HCT116 (cell line): ENCODE data around the gene WDR70.

Experiments
- EGR1 ChIP-seq: IDR thresholded peaks from 2 replicates; pipeline ENCODE4 v1.6.1; 2012; ENCODE audit warnings: low read depth
- EZH2 ChIP-seq: fragments of 200-600 bp; sonication (generic); IDR thresholded peaks from 2 replicates; pipeline ENCODE4 v1.6.1; 2017; ENCODE audit warnings: antibody characterized with exemption, mixed run types
- EZH2phosphoT487 ChIP-seq: fragments of 200-600 bp; IDR thresholded peaks from 2 replicates; pipeline ENCODE4 v1.6.1; 2018; ENCODE audit warnings: antibody characterized with exemption, borderline replicate concordance
- MAX ChIP-seq: IDR thresholded peaks from 2 replicates; pipeline ENCODE4 v1.6.1; 2012
- POLR2A ChIP-seq: IDR thresholded peaks from 2 replicates; pipeline ENCODE4 v1.7.0; 2011; ENCODE audit warnings: borderline replicate concordance; ENCODE audit not compliant: insufficient read depth, insufficient read length; ENCODE audit errors: extremely low read depth
- POLR2AphosphoS5 ChIP-seq: IDR thresholded peaks from 2 replicates; pipeline ENCODE4 v1.6.1; 2011; ENCODE audit warnings: mild to moderate bottlenecking, low read depth, low read length, moderate library complexity
- TCF7L2 ChIP-seq: IDR thresholded peaks from 2 replicates; pipeline ENCODE4 v1.7.0; 2011; ENCODE audit warnings: borderline replicate concordance, inconsistent platforms; ENCODE audit not compliant: insufficient read depth, insufficient read length; ENCODE audit errors: extremely low read depth
- YY1 ChIP-seq: IDR thresholded peaks from 2 replicates; pipeline ENCODE4 v1.6.1; 2011; ENCODE audit warnings: low read length, low read depth, moderate library complexity, mild to moderate bottlenecking; ENCODE audit not compliant: insufficient replicate concordance; ENCODE audit errors: extremely low read depth
- ZNF274 ChIP-seq: fragments of 200-500 bp; sonication (Bioruptor generic); IDR thresholded peaks from 2 replicates; pipeline ENCODE4 v1.6.1; 2014; ENCODE audit warnings: mild to moderate bottlenecking, low read depth, low read length, inconsistent platforms
- TF ChIP-seq, protein P1 (sequence below), 3 experiments: fragments of 200-600 bp in 1 of 3; sonication (generic) in 1 of 3; IDR thresholded peaks in 2 of 3; conservative IDR thresholded peaks in 1 of 3; 2 replicates each; pipeline ENCODE4 v1.5.1; 2012 to 2017; ENCODE audit warnings: low read depth in 2 of 3, low read length in 2 of 3, antibody characterized with exemption in 1 of 3, borderline replicate concordance in 1 of 3, control low read depth in 1 of 3, mild to moderate bottlenecking in 1 of 3, mixed read lengths in 1 of 3, mixed run types in 1 of 3, moderate library complexity in 1 of 3; ENCODE audit not compliant: insufficient read depth in 1 of 3
- TF ChIP-seq, protein P2 (sequence below): IDR thresholded peaks from 2 replicates; pipeline ENCODE4 v1.6.1; 2012
- TF ChIP-seq, protein P3 (sequence below): IDR thresholded peaks from 2 replicates; pipeline ENCODE4 v1.6.1; 2012; ENCODE audit warnings: low read depth

DNA sequence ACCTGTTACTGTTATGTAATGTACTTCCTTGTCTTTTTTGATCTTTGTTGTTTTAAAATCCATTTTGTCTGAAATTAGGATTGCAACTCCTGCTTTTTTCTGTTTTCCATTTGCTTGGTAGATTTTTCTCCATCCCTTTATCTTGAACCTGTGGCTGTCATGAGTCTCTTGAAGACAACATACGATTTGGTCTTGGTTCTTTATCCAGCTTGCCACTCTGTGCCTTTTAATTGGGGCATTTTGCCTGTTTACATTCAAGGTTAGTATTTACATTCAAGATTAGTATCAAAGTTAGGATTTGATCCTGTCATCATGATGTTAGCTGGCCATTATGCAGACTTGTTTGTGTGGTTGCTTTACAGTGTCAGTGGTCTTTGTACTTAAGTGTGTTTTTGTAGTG is 304.0 kb downstream of the WDR70 start:
- TF ChIP-seq POLR2A (no peak), EZH2 (no peak), POLR2AphosphoS5 (no peak), EZH2phosphoT487 (no peak), MAX (no peak), YY1 (no peak), EGR1 (no peak), ZNF274 (no peak), TCF7L2 (no peak)
- TF ChIP-seq, protein P1, sequence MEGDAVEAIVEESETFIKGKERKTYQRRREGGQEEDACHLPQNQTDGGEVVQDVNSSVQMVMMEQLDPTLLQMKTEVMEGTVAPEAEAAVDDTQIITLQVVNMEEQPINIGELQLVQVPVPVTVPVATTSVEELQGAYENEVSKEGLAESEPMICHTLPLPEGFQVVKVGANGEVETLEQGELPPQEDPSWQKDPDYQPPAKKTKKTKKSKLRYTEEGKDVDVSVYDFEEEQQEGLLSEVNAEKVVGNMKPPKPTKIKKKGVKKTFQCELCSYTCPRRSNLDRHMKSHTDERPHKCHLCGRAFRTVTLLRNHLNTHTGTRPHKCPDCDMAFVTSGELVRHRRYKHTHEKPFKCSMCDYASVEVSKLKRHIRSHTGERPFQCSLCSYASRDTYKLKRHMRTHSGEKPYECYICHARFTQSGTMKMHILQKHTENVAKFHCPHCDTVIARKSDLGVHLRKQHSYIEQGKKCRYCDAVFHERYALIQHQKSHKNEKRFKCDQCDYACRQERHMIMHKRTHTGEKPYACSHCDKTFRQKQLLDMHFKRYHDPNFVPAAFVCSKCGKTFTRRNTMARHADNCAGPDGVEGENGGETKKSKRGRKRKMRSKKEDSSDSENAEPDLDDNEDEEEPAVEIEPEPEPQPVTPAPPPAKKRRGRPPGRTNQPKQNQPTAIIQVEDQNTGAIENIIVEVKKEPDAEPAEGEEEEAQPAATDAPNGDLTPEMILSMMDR (IDR thresholded peaks at IDR 0.05 in 2 of 3, conservative IDR thresholded peaks at IDR 0.05 in 1 of 3; ENCODE audit: borderline replicate concordance in 1 of 3, insufficient read depth in 1 of 3, low read depth in 2 of 3, low read length in 2 of 3) = no peak
- TF ChIP-seq, protein P2, sequence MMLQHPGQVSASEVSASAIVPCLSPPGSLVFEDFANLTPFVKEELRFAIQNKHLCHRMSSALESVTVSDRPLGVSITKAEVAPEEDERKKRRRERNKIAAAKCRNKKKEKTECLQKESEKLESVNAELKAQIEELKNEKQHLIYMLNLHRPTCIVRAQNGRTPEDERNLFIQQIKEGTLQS = no peak
- TF ChIP-seq, protein P3, sequence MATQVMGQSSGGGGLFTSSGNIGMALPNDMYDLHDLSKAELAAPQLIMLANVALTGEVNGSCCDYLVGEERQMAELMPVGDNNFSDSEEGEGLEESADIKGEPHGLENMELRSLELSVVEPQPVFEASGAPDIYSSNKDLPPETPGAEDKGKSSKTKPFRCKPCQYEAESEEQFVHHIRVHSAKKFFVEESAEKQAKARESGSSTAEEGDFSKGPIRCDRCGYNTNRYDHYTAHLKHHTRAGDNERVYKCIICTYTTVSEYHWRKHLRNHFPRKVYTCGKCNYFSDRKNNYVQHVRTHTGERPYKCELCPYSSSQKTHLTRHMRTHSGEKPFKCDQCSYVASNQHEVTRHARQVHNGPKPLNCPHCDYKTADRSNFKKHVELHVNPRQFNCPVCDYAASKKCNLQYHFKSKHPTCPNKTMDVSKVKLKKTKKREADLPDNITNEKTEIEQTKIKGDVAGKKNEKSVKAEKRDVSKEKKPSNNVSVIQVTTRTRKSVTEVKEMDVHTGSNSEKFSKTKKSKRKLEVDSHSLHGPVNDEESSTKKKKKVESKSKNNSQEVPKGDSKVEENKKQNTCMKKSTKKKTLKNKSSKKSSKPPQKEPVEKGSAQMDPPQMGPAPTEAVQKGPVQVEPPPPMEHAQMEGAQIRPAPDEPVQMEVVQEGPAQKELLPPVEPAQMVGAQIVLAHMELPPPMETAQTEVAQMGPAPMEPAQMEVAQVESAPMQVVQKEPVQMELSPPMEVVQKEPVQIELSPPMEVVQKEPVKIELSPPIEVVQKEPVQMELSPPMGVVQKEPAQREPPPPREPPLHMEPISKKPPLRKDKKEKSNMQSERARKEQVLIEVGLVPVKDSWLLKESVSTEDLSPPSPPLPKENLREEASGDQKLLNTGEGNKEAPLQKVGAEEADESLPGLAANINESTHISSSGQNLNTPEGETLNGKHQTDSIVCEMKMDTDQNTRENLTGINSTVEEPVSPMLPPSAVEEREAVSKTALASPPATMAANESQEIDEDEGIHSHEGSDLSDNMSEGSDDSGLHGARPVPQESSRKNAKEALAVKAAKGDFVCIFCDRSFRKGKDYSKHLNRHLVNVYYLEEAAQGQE = no peak
